ENCODE measurements around the gene CUBN. TPM values are rescaled to one million over a fixed set of nuclear protein-coding genes. Genes with fewer than 3 reads are reported as not detected.

Gene CUBN
- total RNA-seq, 2 donors from 2014 or later, result 1.1 to 1.6 TPM

DNA sequence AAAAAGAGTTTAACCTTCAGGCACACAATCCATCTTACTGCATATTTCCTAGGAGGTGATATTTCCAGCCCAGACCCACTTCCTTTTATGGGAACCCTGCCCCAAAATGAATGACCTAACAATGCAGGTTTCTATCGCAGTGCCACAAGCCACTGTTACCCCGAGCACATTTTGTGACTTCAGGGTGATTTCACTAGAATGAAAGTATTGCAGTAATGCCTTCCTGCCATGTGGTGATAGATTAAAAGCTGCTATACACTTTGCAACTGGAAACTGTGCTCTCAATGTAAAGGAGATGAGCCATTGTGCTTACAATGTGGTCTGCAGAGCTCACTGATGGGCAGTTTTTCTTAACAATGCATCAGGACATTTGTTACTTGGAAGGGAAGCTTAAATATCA is 221.9 kb downstream of the CUBN start:
- H3K9me3 Mint-ChIP-seq, result no peaks in the 10 kb centered on the region
- H3K36me3 Mint-ChIP-seq, result no peaks in the 10 kb centered on the region
- no peak overlapping the region for H3K27ac Mint-ChIP-seq
- peaks cover 9% of the 10 kb centered on the region in 2 donors for H3K4me1 Mint-ChIP-seq (ENCODE audit: low read depth in 2 of 2)
- no peak overlapping the region for H3K4me3 Mint-ChIP-seq
- ATAC-seq, result no peak
- peaks cover 0 to 4% of the 10 kb centered on the region in 2 donors for H3K27me3 Mint-ChIP-seq
- no peak for DNase-seq (ENCODE audit: low spot score)

DNA sequence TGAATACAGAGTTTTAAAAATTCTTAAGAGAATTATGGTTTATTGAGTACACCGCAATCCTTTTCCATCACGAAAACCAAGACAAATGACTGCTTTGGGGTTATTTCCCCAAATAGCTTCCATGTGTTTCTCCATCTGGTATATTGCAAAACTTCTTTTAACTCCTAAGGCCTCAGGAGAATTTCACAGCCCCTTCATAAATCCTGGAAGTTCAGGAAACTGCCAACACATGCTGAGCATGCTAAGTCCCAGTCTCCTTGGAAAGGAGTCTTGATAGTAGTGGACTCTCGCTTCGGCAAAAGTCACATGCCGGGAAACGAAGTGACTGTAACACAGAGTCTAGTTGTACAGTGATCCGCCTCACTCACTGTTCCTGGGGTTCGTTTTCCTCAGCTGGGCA is 224.3 kb downstream of the CUBN start:
- peaks cover 0 to 4% of the 10 kb centered on the region in 2 donors for H3K27me3 Mint-ChIP-seq
- no peak overlapping the region for H3K4me3 Mint-ChIP-seq
- no peak overlapping the region for H3K27ac Mint-ChIP-seq
- no peak for ATAC-seq
- H3K36me3 Mint-ChIP-seq, result no peaks in the 10 kb centered on the region
- peaks cover 10 to 13% of the 10 kb centered on the region in 2 donors for H3K4me1 Mint-ChIP-seq (ENCODE audit: low read depth in 2 of 2)
- H3K9me3 Mint-ChIP-seq, result no peaks in the 10 kb centered on the region
- no peak for DNase-seq (ENCODE audit: low spot score)

DNA sequence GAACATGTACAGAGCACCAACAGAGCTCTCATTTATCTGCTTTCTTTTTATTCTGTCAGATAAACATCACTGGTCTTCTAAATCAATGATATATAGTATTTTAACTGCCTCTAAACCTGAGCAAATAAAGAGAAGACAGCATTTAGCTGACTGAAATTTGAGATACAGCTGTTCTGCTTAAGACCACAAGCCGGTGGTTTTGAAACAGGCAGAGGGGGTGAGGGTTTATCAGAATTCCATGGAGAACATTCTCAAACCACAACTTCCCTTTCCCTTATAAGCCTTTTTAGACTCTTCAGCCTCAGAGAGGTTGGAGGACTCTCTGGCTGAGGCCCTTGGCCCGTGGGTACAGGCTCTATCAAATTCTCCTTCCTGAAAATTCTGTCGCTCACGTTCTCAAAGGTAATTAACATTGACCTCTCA is 225.0 kb downstream of the CUBN start:
- H3K4me3 Mint-ChIP-seq, result no peak overlapping the region
- no peak for ATAC-seq

DNA sequence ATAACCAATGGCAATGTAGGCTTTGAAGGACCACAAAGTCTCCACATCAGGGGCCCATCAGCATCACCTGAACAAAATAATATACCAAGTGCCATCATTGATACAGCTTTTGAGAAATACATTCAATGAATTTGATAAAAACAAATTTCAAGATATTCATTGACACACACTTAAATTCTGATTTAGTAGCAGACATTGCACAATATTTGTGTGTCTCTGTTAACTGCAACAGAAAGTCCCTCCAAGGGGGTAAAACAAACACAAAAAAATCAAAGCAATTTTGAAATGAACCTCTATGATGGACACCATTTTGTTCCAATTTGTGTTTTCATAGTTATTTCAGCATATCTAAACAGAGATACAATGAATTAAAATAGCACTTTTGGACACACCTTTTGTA is 225.6 kb downstream of the CUBN start:
- Mint-ChIP-seq H3K36me3 (no peaks in the 10 kb centered on the region), H3K27me3 (no peaks in the 10 kb centered on the region), H3K9me3 (no peaks in the 10 kb centered on the region), H3K27ac (no peak overlapping the region), H3K4me1 (ENCODE audit: low read depth in 2 of 2) (peaks cover 14 to 22% of the 10 kb centered on the region in 2 donors), H3K4me3 (no peak overlapping the region)
- DNase-seq (ENCODE audit: low spot score) (no peak), ATAC-seq (no peak)

More for the DNA sequence above, 225.0 kb downstream of the CUBN start:
- no peaks in the 10 kb centered on the region for H3K27me3 Mint-ChIP-seq
- peaks cover 13 to 16% of the 10 kb centered on the region in 2 donors for H3K4me1 Mint-ChIP-seq (ENCODE audit: low read depth in 2 of 2)
- H3K9me3 Mint-ChIP-seq, result no peaks in the 10 kb centered on the region
- no peak overlapping the region for H3K27ac Mint-ChIP-seq
- H3K36me3 Mint-ChIP-seq, result no peaks in the 10 kb centered on the region
- no peak for DNase-seq (ENCODE audit: low spot score)

DNA sequence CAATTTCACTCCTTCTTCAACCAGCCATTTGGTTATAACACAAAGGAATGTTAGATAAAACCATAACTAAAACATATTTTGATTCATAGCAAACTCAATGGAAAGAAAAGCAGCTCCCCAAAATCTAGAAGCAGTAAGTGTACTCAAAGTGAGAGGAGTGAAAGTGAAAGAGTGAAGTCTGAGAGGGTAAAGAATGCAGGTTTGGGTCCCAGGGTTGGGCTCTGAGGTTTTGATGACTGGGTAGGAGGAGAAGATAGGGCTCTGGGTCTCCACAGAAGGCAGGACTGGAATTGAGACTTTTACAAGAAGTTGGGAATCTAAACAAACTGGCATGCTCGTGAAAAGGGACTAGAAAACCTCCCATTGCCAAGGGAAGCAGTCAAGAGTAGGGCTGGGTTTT is 227.0 kb downstream of the CUBN start:
- no peaks in the 10 kb centered on the region for H3K9me3 Mint-ChIP-seq
- no peaks in the 10 kb centered on the region for H3K36me3 Mint-ChIP-seq
- H3K27ac Mint-ChIP-seq, result no peak overlapping the region

DNA sequence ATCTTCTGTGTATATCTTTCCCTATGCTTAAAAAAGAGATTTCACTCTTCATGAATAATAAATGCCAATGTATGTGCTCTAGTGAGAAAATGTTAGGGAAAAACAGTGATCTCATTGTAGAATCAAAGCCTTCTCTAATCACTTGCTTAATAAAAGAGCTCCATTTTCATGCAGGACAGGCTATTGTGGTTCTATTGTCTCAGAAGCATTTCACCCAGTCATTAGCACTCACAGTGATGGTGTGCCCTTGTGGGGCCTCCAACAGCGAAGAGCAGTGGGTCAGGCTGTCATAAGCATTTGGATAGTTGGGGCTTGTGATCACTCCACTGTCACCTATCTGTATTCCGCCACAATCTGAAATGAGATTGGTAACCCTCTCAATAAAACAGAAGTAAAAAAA is 228.5 kb downstream of the CUBN start:
- Mint-ChIP-seq H3K36me3 (peaks cover 6% of the 10 kb centered on the region), H3K4me1 (ENCODE audit: low read depth in 2 of 2) (peaks cover 14 to 21% of the 10 kb centered on the region in 2 donors), H3K4me3 (no peak overlapping the region), H3K27ac (no peak overlapping the region), H3K27me3 (no peaks in the 10 kb centered on the region), H3K9me3 (no peaks in the 10 kb centered on the region)
- no peak for DNase-seq (ENCODE audit: low spot score)
- ATAC-seq, result no peak

More for the DNA sequence above, 227.0 kb downstream of the CUBN start:
- Mint-ChIP-seq H3K4me3 (no peak overlapping the region), H3K4me1 (ENCODE audit: low read depth in 2 of 2) (peaks cover 14 to 22% of the 10 kb centered on the region in 2 donors), H3K27me3 (no peaks in the 10 kb centered on the region)
- ATAC-seq, result peak; percentile 50 to 59
- DNase-seq (ENCODE audit: low spot score), result no peak

DNA sequence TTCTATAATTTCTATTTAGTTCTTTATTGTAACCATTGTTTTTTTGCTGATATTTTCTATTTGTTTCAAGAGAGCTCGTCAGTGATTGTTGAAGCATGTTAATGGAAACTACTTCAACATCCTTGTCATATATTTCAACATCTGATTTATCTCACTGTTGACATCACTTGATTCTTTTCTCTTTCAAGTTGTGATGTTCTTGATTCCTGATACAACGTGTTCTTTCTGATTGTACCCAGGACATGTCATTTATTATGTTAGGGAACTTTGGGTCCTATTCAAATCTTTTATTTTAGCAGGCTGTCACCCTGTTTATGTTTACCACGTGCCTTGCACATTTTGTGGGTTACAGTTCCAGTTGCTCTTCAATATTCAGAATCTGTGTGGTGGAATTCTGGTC is 232.6 kb downstream of the CUBN start:
- H3K27ac Mint-ChIP-seq, result no peak overlapping the region
- ATAC-seq (no peak), DNase-seq (ENCODE audit: low spot score) (no peak)
- peaks cover 4% of the 10 kb centered on the region for H3K9me3 Mint-ChIP-seq
- no peak overlapping the region for H3K4me3 Mint-ChIP-seq
- no peaks in the 10 kb centered on the region for H3K27me3 Mint-ChIP-seq
- peaks cover 7 to 18% of the 10 kb centered on the region in 2 donors for H3K4me1 Mint-ChIP-seq (ENCODE audit: low read depth in 2 of 2)
- H3K36me3 Mint-ChIP-seq, result peaks cover 7% of the 10 kb centered on the region

DNA sequence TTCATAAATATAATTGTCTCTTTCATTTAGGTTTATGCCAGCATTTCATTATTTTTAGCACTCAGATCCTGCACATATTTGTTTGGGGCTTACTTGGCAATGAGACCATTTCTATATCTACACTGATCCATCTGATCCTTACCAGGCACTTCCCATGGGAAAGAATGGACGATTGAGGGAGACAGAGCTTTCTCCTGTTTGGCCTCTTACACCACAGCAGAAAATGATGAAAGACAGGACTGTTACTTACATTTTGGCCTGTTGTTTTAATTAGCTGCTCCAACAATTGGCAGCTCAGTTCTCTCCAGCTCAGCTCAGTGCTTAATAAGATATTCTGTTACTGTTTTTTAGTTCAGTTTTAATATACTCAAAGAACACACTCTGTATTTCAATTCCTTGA is 234.8 kb downstream of the CUBN start:
- H3K27ac Mint-ChIP-seq, result no peak overlapping the region
- DNase-seq (ENCODE audit: low spot score), result no peak
- no peak overlapping the region for H3K4me3 Mint-ChIP-seq
- H3K36me3 Mint-ChIP-seq, result peaks cover 7% of the 10 kb centered on the region
- no peak for ATAC-seq
- H3K27me3 Mint-ChIP-seq, result peaks cover 0 to 8% of the 10 kb centered on the region in 2 donors
- H3K9me3 Mint-ChIP-seq, result peaks cover 4% of the 10 kb centered on the region
- peaks cover 10 to 26% of the 10 kb centered on the region in 2 donors for H3K4me1 Mint-ChIP-seq (ENCODE audit: low read depth in 2 of 2)

DNA sequence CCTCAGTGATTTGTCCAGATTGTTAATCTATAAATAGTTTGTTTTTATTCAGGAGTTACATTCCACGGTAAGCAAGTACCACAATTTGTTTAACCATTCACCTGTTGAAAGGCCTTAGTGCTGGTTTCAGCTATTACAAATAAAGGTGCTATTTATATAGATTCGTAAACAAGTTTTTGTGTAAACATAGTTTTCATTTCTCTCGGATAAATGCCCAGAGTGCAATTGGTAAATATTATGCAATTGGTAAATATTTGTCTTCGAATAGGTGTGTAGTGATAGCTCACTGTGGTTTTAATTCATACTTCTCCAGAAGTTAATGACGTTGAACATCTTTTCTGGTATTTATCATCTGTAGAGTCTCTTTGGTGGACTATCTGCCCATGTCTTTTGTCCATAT is 235.9 kb downstream of the CUBN start:
- Mint-ChIP-seq H3K4me3 (no peak overlapping the region), H3K9me3 (peaks cover 4% of the 10 kb centered on the region), H3K27ac (no peak overlapping the region), H3K36me3 (peaks cover 7% of the 10 kb centered on the region), H3K4me1 (ENCODE audit: low read depth in 2 of 2) (peaks cover 7 to 19% of the 10 kb centered on the region in 2 donors), H3K27me3 (peaks cover 0 to 8% of the 10 kb centered on the region in 2 donors)
- DNase-seq (ENCODE audit: low spot score) (no peak), ATAC-seq (no peak)

DNA sequence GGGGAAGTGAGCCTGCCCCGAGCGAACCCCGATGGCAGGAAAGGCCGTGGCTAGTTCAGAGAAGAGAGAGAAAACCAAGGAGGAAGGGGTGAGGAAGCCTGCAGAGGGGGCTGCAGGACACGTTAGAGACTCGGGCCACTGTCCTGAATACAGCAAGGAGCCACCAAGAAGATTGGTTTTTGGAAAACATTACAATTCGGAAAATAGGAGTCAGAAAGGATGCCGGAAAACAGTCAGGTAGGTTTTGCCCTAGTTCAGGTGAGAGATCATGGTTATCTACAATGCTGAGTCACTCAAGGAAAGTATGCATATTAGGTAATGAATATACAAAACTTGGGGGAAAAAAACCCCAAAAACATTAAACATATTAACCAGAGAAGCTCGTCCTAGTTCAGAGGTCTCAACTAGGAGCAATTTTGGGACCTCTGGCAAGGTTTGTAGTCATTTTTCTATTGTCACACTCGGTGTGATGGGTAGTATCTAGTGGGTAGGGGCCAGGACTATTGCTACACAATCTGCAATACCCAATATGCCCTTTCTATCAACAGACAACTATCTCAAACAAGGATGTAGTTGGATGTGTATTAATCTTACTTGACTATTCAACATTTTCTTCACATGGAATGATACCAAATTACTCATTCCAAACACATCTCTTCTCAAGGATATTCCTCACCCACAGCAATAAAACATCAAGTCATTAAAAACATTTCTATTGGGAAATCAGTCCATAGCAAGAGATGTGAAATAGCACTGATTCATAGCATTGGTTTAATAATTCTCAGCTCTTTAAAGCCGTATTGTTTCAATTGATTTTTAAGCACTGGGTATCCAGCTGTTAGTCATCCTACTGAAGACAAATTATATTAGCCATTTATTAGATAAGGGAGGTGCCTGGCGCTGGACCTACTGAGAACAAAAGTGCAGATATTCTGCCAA is 238.0 kb downstream of the CUBN start:
- peak; percentile 76 to 90 for ATAC-seq
- peaks cover 0 to 12% of the 10 kb centered on the region in 2 donors for H3K27me3 Mint-ChIP-seq
- H3K27ac Mint-ChIP-seq, result peak overlapping the region in 1 of 2 donors; percentile 67
- DNase-seq (ENCODE audit: low spot score), result peak; percentile 78
- H3K9me3 Mint-ChIP-seq, result peaks cover 4% of the 10 kb centered on the region
- peaks cover 6% of the 10 kb centered on the region for H3K36me3 Mint-ChIP-seq
- peaks cover 7 to 17% of the 10 kb centered on the region in 2 donors for H3K4me1 Mint-ChIP-seq (ENCODE audit: low read depth in 2 of 2)
- peak overlapping the region; percentile 21 for H3K4me3 Mint-ChIP-seq

DNA sequence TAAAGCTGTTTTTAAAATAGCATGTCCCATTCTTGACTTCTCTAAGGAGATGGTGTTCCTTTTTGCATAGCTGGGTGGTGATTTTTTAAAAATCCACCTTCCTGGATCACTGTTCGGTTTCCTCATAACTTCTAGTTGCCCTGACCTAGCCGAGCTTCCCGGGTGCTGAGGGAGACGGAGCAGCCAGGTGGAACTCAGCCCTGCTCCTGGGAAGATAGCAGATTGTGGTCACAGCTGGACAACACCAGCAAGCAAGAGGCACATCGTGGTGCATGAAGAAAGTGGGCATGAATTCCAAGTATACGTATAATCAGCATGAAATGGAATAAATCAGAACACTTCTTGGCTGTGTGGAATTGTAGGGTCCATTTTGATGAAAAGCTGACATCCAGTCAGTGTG is 238.9 kb downstream of the CUBN start:
- ATAC-seq (no peak), DNase-seq (ENCODE audit: low spot score) (no peak)
- H3K27ac Mint-ChIP-seq, result peak overlapping the region in 1 of 2 donors; percentile 67
- H3K4me1 Mint-ChIP-seq (ENCODE audit: low read depth in 2 of 2), result peaks cover 7 to 17% of the 10 kb centered on the region in 2 donors
- peaks cover 0 to 12% of the 10 kb centered on the region in 2 donors for H3K27me3 Mint-ChIP-seq
- H3K36me3 Mint-ChIP-seq, result no peaks in the 10 kb centered on the region
- H3K9me3 Mint-ChIP-seq, result peaks cover 4% of the 10 kb centered on the region
- H3K4me3 Mint-ChIP-seq, result no peak overlapping the region

DNA sequence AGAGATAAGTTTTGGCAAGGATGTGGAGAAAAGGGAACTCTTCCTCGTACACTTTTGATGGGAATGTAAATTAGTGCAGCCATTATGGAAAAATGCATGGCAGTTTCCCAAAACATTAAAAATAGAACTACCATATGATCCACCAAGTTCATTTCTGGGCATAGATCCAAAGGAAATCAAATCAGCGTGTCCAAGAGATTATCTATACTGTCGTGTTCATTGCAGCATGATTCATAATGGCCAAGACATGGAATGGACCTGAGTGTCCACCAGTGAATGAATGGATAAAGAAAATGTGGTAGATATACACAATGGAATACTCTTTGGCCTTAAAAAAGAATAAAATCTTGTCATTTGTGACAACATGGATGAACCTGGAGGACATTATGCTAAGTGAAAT is 242.0 kb downstream of the CUBN start:
- peaks cover 0 to 12% of the 10 kb centered on the region in 2 donors for H3K27me3 Mint-ChIP-seq
- ATAC-seq, result no peak
- peaks cover 7 to 17% of the 10 kb centered on the region in 2 donors for H3K4me1 Mint-ChIP-seq (ENCODE audit: low read depth in 2 of 2)
- no peaks in the 10 kb centered on the region for H3K36me3 Mint-ChIP-seq
- no peak for DNase-seq (ENCODE audit: low spot score)
- H3K4me3 Mint-ChIP-seq, result no peak overlapping the region
- H3K9me3 Mint-ChIP-seq, result no peaks in the 10 kb centered on the region
- H3K27ac Mint-ChIP-seq, result no peak overlapping the region

DNA sequence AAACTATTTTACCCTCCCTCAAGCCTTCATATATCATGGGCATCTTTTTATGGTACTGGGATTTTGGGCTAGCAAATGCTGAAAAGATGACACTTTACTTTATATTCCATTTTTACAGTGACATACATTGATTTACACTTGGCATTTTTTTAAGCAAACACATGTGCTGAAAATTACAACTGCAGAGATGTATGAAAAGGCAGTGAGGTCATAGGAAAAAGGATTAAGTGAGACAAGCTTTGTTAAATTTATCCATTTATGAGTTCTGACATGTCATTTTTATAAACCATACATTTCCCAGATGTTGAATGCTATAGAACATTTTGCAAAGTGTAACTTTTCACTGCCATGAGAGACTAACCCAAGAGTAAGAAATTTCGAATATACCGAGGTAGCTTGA is 243.6 kb downstream of the CUBN start:
- Mint-ChIP-seq H3K4me1 (ENCODE audit: low read depth in 2 of 2) (peaks cover 1 to 8% of the 10 kb centered on the region in 2 donors), H3K27ac (no peak overlapping the region), H3K9me3 (no peaks in the 10 kb centered on the region), H3K4me3 (no peak overlapping the region), H3K36me3 (no peaks in the 10 kb centered on the region), H3K27me3 (peaks cover 0 to 9% of the 10 kb centered on the region in 2 donors)
- no peak for ATAC-seq
- no peak for DNase-seq (ENCODE audit: low spot score)

DNA sequence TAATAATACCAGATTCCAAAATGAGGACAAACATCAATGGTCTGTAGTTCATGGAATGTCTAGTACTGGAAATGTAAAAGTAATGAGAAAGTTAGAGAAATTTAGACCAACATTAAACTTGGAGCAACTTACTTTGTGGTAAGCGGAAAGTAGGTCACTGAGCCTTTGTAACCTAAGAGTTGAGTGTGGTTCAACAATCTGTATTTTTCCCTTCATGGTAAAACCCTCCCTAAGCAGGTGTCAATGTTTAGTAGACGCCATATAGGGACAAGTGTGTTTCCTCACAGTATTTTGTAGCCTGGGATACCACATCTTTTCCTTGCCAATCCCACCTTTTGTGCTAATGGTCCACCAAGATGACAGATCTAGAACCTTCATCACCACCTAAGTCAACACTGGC is 245.1 kb downstream of the CUBN start:
- no peak overlapping the region for H3K4me3 Mint-ChIP-seq

More for the DNA sequence above, 245.1 kb downstream of the CUBN start:
- peaks cover 0 to 3% of the 10 kb centered on the region in 2 donors for H3K4me1 Mint-ChIP-seq (ENCODE audit: low read depth in 2 of 2)
- ATAC-seq, result no peak
- DNase-seq (ENCODE audit: low spot score), result no peak
- H3K27ac Mint-ChIP-seq, result no peak overlapping the region
- peaks cover 2 to 5% of the 10 kb centered on the region in 2 donors for H3K27me3 Mint-ChIP-seq
- H3K36me3 Mint-ChIP-seq, result no peaks in the 10 kb centered on the region
- no peaks in the 10 kb centered on the region for H3K9me3 Mint-ChIP-seq

All from natural killer cell treated with Interleukin-12 subunit alpha and Interleukin-12 subunit beta and Interleukin-15 and Interleukin-18, amount 100 ng/mL, for 72 hours (primary cell).